HG03342 (cell line): ENCODE data around the gene XAF1.
"Not testable (repeated sequence)": the region's sequence is repeated elsewhere in the genome, so short reads cannot be mapped to it uniquely, and the experiment has no call there.

Experiments used
- ATAC-seq: cut with Tn5 transposase; IDR thresholded peaks from one replicate; pipeline ENCODE4 v1.9.1; 2021; ENCODE audit warnings: mild to moderate bottlenecking, moderate library complexity; ENCODE audit not compliant: unreplicated experiment

The XAF1 gene

DNA sequence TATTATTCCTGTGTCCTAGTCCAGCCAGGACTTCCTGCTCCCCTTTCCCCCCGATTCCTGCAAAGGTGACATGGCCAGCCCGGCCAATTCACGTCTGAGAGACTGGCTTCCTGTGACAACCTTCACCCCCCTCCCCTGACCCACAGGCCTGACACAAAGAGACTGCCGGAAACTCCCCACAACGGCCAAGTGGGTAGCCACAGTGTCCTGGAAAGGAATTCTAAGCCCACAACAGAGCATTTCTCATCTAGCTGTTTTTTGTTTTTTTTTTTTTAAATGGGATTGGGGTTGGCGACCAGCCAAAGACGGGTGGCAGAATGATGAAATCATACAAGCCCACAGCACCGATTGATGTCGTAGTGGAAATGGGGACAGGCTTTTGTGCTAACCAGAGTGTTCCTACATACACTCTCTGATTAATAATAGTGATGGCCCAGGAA is 2.8 kb upstream of the XAF1 start:
- ATAC-seq, result no peak

DNA sequence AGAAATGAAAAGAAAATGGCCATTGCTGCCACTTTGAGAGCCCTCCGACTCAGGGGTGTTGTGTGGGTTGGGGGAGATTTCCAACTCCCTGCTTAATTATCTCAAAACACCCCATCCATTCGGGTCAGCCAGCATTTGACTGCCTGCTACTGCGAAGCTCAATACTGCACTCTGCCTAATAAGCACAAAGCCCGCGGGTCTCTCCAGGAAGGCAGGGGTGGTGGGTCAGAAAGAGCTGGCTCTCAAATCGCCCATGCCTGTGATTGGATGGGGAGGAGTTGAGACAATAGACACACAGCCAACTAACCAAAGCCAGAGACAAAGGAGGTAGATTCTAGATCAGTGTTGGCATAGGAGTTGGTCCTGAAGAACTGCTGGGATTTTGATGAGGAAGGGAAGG is 2.3 kb upstream of the XAF1 start:
- ATAC-seq, result no peak

DNA sequence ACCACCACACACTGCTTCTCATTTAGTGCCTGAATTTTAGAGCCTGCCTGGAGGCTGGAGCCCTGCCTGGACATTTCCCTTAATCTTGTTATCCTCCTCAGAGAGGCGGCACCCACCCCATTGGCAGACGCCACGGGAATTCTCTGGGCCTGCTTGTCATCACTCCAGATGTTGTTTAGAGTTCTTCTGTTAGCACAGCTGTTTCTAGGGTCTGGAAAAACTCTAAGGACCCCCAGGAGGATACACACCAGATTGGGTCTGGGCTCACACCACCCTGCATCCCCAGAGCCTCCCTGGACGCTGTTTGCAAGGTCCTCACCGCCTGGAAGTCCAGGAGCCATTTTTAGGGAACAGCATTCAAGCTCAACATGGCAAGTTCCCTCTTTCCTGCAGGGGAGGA is 565 bp upstream of the XAF1 start:
- ATAC-seq, result no peak

DNA sequence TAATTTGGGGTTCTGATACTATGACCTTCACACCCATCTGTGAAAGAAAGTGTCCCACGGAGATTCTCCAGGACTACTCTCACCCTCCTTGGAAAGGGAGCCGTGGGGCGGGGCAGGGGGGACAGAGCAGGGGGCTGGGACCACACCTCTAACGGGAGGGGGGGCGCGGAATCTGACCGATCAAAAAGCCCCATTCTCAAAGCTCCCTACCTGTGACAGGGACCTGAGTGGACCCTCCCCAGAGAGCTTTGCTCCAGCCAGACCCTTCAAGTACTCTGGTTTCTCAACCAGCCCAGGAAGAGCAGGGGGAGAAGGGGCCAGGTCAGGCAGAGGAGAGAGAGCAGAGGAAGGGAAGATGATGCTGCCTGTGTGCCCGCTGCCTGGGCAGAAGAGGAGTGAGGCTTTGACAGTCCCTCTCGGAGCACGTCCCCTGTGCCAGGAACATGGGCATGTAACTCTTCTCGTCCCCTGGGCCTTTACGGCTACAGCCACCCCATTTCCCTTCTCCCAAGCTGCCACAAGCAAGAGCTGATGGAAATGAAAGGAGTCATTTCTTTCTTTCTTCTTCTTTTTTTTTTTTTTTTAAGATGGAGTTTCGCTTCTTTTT is 682 bp downstream of the XAF1 start:
- no peak for ATAC-seq

DNA sequence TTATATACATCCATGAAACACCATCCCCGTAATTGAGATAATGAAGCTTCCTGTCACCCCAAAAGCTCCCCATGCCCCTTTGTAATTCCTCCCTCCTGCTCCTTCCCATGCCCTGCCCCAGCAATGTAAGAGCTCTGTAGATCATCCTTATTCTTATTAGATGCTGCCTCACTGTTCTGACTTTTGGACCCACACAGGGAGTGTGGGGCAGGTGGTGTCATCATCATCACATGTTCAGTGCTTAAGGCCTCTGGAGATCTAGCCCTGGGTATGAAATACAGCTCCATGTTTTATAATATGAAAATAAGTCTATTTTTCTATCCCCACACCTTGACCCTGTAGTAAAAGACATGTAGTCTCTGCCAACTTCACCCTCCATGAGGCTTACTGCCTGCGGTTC is 1.9 kb downstream of the XAF1 start:
- no peak for ATAC-seq

DNA sequence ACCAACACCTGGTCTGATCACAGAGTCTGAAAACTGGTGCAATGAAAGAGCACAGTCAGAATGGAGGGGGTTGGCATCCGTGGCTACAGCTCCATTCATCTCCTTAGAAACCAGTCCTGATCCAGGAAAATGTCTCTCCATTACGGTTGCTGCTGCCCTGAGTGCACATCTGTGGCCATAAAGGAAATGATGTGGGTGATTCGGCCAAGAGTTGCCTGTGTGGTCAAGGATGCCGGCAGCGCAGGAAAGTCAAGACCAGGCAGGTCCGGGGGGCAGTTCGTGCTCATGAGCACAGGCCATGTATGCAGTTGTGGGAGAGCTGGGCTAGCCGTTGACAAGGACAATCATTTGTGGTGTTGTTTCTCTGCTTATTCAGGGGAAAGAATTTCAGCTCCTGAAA is 5.9 kb downstream of the XAF1 start:
- ATAC-seq, result no peak

DNA sequence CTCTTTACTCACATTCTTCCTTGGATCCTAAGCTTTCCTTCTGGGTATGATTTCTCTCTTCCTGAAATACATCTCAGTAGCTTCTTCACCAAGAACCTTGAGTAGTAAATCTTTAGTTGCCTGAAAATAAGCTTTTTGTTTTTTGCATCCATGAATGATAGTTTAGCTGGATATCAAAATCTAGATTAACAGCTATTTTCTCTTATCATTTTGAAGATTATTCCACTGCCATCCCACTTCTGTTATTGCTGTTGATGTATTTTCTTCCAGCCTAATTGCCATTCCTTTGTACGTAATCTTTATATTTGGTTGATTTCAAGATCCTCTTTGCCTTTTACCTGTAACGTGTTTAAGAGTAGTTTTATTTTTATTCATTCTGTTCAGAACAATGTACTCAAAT is 12.6 kb downstream of the XAF1 start:
- no peak for ATAC-seq

DNA sequence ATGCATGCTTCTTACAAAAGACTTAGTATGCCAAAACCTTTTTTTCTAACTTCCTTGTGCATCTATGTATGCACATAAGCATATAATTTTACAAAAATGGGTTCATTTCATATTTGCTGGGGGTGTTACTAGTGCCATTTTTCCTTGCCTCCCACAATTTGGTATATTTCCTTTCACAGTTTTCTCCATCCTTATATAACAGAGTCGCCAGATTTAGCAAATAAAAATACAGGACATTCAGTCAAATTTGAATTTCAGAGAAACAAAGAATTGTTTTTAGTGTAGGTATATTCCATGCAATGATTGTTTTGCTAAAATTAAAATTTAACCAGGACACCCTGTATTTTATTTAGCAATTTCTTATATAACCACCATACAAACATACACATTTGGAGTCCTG is 16.2 kb downstream of the XAF1 start:
- ATAC-seq, result no peak

DNA sequence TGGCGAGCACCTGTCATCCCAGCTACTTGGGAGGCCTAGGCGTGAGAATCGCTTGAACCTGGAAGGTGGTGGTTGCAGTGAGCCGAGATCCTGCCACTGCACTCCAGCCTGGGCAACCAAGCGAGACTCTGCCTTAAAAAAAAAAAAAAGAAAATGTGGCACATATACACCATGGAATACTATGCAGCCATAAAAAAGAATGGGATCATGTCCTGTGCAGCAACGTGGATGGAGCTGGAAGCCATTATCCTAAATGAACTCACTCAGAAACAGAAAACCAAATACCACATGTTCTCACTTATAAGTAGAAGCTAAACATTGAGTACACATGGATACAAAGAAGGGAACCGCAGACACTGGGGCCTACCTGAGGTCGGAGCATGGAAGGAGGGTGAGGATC is 19.1 kb downstream of the XAF1 start:
- ATAC-seq, result not testable (repeated sequence)

DNA sequence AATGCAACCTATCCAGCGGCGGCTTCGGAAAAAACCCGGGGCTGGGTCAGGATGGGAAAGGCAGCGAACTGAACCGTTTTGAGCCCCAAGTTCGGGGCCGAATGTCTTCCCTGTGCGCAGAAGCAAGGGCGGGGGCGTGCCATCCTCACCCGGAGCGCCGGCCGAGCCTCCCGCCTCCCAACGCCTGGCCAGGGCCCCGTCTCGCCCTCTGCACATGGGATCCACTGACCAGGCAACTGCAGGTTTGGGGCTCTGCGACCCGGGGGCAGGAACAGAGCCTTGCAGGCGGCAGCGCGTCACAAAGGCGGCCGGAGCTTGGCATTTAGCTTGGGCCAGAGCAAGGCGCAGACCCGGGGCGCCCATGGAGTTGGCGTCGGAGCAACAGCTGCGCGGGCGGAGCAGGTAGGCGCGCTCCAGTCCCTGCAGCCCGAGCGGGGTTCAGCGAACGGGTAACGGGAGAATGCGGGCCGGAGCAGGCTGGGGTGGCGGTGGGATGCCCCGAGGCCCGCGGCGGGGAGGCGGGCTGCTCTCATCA is 20.1 kb downstream of the XAF1 start, which contains the start of gene FBXO39:
Gene FBXO39, plus strand, starts transcription at position 345 of the 535 bp plus-strand sequence. CDS start 3,654 bp downstream, outside the sequence.
- ATAC-seq, result no peak

DNA sequence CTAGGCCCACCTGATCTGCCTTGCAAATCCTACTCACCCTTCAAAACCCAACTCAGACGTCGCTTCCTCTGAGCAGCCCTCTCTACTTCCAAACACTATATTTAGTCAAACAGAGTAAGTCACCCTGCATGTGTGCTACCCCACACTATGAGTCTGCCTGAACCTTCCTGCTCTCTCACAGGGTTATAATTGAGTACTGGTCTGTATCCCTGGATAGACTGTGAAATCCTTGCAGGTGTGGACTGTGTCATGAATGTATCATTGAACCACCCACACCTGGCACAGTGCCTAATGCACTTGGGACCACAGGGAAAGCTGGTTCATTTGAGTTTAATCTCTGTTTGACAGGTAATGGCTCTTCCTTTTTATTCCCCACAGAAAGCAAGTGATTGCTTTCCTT is 23.6 kb downstream of the XAF1 start:
- no peak for ATAC-seq

DNA sequence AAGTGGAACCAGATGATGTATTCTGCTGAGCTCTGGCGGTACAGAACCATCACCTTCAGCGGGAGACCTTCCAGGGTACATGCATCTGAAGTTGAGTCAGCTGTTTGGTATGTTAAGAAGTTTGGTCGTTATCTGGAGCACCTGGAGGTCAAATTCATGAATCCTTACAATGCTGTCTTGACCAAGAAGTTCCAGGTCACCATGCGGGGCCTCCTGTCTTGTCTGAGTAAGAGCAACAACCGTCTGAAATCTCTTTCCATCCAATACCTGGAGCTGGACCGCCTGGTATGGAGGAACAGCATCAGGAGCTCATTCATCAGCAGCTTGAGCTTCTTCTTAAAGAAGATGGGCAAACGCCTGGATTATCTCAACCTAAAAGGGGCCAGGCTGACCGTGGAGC is 24.2 kb downstream of the XAF1 start:
- no peak for ATAC-seq

DNA sequence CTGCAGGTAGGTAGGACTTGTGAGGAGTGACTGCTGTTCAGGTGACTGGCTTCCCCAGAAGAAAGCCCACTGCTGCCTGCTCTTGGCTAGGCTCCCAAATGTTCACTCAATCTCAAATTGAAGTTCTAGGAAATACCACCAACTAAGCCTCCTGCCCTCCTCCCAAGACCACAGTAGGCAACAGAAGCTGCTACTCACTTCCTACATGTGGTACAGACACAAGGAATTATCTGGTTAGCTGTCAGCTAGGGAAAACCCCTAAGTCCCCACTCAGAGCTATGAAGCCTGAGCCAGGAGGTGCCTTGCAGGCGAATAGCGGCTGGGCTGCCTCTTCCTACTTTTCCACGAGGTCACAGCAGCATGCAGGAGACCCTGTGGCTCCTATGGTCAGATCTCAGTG is 25.0 kb downstream of the XAF1 start:
- ATAC-seq, result no peak

DNA sequence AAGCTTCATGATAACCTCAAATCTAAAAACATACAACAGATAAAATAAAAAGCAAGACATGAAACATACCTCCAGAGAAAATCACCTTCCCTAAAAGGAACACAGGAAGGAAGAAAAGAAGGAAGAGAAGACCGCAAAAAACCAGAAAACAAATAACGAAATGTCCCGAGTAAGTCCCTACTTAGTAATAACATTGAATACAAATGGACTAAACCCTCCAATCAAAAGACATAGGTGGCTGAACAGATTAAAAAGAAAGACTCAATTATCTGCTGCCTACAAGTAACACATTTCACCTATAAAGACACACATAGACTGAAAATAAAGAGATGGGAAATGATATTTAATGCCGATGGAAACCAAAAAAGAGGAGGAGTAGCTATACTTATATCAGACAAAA is 26.4 kb downstream of the XAF1 start:
- no peak for ATAC-seq

DNA sequence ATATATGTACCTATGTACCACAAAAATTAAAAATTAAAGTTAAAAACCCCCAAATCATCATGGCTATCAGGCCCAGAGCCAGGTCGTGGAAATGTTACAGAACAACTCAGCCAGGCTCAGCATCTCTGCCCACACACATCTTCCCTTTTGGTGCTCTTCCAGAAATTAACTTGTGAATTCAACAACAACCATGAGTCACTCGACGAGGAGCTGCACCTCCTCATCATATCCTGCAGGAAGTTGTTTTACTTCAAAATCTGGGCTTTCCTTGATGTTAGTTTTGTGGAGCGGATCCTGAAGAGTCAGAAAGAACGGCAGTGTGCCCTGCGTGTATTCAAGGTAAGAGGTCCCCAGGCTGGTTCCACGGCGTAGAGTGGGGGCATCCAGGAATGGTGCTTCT is 30.8 kb downstream of the XAF1 start:
- ATAC-seq, result no peak

DNA sequence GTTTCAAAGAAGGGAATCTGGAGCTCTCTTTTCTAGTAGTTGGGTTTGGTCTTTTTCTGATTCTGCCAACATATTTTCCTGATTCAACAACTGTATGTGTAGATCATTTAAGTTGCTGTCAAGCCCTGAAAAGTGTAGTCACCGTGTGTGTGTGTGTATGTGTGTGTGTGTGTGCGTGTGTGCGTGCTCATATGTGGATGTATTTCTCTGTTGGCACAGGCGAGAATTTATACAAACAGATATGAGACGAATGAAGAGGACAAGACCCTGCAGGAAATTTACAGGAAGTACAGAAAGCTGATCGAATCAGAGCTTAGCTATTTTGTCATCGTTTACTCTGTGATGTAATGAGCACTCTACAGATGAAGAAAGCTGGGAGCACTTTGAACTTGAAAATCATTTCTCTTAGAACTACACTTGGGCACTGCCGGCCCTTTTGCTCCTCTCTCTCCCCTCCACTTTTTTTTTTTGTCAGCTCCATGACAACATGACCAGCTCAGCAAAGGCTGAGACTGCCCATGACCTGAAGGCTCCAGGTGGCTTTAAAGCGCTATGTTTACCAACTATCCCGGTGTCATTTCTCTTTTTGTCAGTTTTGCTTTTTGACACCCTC is 31.3 kb downstream of the XAF1 start:
- ATAC-seq, result no peak

DNA sequence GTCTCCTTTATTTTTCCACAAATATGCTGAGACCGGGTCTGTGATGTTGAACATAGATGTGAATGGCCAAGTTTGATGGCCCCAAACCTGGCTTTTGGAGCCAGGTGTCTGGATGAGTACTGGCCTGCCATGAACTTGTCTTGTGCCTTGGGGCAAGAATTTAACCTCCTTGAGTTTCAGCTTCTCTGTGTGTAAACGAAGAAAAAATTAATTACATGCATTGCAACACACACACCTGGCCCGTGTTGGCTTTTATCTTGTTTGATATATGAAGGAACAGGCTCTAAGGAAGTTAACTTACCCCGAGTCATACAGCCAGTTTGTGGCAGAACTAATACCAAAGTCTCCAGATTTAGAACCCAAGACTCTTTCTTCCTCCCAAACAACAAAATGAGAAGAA is 33.3 kb downstream of the XAF1 start:
- no peak for ATAC-seq

DNA sequence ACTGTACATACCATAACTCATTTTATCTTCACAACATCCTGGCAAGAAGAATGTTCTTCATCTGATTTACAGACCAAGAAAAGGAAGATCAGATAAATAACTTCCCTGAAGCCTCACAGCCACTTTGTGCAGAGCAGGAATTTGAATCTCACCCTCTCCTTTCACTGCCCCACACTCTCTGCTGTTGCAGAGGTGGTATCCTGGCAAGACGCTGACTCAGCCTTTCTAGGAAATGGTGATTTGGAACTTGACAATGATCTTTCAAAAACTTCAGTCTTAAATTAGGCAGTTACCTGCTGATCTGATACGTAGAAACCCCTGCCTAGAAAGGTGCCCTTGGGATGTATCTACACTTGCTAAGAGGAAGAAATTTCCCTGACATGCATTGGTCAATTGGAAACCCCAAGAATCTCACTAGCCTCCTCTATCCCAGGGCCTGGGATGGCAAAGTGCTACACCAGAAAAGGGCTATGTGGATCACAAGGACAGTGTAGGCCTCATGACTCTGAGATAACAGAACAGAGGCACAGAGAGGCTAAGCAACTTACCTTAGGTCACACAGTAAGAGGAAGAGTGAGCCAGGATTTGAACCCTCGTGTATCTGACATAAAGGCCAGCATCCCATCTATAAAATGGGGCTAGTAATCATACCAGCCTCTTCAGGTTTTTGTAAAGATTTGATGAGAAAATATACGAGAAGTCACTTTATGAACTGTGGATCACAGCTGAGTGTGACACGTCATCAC is 38.1 kb downstream of the XAF1 start:
- ATAC-seq, result no peak

DNA sequence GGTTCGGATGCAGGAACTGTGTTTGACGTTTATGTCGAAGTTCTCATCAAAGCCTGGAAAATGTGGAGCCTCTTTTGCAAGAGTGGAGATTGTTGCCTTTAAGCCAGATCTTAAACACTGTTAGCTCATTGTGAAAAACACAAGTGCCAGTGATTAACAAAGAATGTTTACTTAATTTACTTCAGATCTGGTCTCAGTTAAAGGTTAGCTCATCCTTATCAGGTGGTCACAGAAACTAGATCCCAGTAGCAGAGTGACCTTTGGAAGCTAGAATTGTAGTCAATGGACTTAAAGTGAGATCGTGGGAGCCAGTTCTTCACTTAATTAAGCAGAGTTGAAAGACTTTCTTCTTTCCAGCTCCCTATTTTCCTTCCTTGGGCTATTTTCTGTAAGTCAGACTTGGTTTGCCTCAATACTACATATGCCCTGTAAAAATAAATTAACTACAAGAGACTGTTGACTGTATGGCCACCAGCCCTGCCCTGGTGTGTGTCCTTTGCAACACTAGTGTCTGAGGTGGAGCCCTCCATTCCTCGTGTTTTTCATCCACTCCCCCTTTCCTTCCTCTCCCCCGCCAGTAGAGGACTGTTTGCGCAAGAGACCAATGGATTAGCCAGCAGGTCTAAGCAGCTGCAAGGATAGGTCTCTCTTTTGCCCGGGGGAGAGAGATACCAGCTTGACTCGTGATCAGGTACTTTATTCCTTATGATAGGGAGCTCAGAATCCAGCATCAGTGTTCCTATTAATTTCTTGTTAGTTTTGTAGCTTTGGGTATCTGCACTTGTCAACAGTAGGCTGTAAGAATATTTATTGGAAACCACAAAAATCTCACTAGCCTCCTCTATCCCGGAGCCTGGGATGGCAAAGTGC is 40.4 kb downstream of the XAF1 start:
- ATAC-seq, result no peak

DNA sequence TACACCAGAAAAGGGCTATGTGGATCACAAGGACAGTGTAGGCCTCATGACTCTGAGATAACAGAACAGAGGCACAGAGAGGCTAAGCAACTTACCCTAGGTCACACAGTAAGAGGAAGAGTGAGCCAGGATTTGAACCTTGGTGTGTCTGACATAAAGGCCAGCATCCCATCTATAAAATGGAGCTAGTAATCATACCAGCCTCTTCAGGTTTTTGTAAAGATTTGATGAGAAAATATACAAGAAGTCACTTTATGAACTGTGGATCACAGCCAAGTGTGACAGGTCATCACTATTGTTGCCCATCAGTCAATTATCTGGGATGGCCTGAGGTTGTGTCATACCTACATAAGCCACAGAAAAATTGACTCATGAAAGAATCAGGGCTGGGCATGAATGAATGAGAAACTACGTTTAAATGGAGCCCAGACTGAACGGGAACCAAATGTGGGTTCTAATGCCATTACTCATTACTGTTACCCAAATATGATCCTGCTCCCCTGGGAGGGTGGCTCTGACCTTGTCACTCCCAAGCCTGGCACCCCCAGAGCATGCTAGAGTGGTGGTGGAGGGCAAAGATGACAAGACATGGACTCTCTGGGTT is 41.1 kb downstream of the XAF1 start:
- ATAC-seq, result no peak
